Esophagus mucosa (tissue), 1 donor: ENCODE data around the gene LDB2. TPM values are rescaled to one million over a fixed set of nuclear protein-coding genes. Genes with fewer than 3 reads are reported as not detected.
"Not testable (repeated sequence)": the region's sequence is repeated elsewhere in the genome, so short reads cannot be mapped to it uniquely, and the experiment has no call there.

Source experiments
- ATAC-seq: fragments of 200-7000 bp; cut with Tn5 transposase; one replicate; pipeline ENCODE4 v1.9.1; 2020
- total RNA-seq: library from RNA; stranded (reverse); gene quantifications from one replicate; pipeline ENCODE4 v1.2.4, GENCODE V29; 2023
- donor health status: DM: yes; HTN: yes; CAD: no.

LDB2 gene
- total RNA-seq, 1 donor from 2014 or later: 4.9 TPM

DNA sequence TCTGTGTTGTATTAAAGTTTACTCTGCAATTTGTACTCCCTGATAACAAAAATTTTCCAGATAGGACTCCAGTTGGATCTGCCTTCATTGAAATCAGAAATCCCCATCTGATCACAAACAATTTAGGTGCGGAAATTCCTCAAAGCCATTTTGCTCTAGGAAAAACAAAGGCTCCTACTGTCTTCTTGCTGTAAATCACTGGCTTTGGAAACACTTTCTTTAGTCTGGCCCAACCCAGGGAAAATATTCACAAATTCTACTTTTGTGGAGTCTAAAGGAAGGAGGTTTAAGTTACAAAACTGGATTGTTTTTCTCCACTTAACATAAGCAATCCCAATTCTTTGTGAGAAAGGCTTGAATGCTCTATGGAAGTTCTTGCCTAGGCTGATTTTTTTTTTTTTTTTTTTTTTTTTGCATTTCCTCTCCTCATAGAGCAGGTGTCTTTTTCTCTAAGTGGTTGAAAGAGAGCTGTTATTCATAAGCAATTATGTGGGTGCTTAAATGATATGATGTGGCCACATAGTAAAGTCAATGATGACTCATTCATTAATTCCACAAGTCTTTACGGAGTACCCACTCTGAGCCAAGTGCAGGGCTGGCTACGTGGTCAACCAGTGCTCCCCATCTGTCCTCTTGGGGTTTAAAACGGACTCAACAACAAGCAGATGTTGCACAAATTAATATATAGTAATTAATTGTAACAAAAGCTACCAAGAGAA is 261.4 kb downstream of the LDB2 start:
- no peak for ATAC-seq

DNA sequence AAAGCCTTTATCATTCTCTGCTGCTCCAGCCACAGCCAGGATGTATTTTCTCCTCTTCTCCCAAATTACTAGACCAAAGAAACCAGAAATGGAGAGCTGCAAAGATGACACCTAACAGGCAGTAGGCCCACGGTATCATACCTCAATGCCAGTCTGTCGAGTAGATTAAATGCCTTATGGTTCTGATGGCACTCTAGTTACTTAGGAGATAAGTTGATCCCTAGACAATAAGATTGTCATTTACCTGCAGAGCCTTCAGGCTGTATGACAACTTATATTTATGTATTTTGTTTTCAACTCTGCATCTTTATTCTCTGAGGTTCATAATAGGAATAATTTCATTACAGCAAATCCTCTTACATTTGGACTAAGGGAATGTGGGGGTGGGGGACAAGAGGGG is 262.1 kb downstream of the LDB2 start:
- no peak for ATAC-seq

DNA sequence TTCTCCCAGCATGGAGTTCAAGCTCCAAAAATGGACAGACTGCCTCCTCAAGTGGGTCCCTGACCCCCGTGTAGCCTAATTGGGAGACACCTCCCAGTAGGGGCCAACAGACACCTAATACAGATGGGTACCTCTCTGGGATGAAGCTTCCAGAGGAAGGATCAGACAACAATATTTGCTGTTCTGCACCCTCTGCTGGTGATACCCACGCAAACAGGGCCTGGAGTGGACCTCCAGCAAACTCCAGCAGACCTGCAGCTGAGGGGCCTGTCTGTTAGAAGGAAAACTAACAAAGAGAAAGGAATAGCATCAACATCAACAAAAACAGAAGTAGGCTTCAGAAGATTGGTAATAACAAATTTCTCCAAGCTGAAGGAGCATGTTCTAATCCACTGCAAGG is 269.2 kb downstream of the LDB2 start:
- not testable (repeated sequence) for ATAC-seq

DNA sequence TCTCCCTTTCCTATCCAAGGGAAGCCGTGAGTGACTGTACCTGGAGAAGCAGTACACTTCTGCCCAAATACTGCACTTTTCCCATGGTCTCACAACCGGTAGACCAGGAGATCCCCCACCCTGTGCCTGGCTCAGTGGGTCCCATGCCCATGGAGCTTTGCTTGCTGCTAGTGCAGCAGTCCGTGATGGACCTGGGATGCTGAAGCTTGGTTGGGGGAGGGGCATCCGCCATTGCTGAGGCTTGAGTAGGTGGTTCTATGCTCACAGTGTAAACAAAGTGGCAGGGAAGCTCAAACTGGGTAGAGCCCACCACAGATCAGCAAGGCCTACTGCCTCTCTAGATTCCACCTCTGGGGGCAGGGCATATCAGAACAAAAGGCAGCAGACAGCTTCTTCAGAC is 269.6 kb downstream of the LDB2 start:
- ATAC-seq: not testable (repeated sequence)

DNA sequence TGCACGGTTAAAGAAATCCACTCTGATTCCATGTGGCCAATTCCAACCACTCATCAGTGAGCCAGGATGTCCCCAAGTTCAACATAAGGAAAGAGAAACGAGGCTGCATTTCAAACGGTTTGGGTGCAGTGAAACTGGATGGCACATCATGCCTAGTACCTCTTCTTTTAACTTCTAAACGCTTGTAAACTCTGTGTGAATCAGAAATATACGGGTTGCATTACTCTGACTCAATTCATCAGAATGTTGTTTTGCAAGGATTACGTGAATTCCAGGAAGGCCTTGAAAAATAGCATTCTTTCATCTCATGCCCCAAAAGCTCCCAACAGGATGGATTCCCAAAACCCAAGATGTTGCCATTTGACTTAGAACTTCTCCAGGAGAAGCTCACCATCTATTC is 270.4 kb downstream of the LDB2 start:
- peak; percentile 43 for ATAC-seq

DNA sequence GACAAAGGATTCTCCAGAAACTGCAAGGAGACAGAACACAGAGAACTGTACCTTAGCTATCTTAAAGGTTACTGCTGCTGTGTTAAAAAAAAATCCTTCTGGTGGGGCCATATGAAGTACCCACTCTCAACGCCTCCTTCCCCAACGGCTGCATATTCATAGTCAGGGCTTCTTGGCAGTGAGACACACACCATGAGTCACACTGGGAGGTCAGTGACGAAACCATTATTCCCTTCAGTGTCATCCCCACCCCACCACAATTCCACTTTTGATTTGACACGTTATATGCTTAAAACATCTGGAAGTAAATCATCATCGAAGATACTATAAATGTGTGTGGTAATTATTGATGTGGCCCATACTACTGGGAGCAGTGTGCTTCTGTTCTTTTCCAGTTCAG is 271.5 kb downstream of the LDB2 start:
- peak; percentile 56 for ATAC-seq

DNA sequence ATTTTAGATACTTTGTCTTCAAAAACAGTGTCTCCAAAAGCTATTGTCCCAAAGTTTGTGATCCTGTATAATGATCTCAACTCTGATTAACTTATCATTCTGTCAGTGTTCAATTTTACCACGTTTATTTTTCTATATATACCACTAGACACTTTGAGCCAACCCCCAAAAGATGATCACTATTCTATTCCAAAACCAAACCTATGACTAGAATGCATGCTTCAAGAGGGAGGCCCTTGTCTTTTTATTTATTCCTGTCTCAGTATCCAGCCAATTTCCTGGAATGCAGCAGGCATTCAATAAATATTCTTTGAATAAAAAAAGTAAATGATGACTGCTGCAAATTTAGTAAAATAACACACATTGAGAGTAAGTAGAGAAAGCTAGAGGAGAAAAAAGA is 275.6 kb downstream of the LDB2 start:
- no peak for ATAC-seq

DNA sequence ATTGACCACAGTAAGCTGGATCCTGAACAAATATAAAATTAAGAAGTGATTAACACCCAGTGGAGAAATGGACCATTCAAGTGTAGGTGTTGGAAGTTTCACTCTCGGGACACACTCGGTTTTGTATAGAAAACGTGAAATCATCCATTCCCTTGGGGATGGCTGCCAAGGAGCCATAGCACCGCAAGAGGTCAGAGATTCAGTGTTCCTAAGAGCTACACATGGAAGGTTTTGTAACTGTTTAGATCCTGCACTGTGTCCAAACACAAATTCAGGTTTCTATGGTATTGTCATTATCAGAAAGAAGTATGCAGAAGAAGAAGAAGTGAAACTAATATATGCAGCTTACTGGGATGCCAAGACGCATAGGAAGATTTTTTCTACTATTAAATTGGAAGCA is 281.0 kb downstream of the LDB2 start:
- ATAC-seq: no peak

DNA sequence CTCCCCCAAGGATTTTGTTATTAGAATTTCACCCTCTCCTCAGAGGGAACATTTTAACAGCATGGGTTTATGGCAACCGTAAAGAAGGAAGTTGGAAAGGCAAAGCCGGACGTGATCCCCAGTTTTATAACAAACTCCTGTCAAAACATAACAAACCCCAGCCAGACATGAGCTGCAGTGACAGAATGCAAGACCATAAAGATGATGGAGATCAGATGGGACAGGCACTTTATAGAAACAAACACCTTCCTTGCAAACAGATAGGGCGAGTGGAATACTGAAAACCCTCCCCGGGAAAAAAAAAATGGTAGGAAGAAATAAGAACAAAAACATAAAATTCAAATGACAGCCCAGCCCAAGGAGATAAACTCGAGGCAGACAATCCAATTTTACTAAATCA is 281.4 kb downstream of the LDB2 start:
- ATAC-seq: no peak

DNA sequence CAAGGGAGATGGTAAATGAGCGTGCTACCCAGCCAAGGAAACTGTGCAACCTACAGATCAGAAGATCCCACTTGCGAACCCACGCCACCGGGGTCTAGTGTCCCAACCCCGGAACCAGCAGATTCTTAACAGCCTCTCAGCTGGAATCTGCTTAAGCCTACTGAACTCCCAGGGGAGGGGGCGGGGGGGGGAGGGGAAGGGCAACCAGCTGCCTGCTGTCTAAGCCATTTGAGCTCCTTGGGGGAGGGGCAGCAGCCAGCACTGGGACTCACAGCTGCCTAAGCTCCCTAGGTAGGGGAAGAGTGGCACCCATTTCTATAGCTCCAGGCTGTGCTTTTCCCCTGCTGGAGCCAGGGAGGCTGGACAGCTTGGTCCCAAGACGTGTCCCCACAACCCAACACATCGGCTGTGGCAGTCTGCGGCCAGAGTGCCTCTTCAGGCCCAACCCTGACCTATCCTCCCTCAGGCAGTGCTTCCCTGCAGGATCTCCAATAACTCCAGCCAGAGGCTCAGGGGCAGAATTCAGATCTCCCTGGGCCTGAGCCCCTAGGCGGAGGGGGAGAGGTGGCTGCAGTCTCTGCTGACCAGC is 289.2 kb downstream of the LDB2 start:
- no peak for ATAC-seq

DNA sequence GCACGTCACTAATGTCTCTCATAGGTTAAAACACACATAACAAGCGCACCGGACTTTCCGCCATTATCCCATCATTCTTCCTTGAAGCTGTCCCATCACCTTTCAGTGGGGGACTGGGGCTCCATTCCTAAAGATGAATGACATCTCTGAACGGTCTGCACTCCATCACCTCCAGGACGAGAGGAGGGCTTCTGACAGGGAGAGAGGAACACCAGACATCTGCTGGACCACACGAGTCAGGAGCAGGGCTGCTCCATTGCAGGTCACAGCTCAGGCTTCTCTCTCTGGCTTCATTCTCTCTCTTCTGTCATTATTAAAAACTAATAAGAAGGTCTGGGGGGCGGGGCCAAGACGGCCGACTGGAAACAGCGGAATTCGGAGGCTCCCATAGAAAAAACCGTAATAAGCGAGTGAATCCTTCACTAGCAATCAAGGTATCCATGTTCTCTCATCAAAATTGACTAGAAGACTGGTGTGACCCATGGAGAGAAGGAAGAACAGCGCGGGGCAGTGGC is 289.8 kb downstream of the LDB2 start:
- ATAC-seq: no peak

DNA sequence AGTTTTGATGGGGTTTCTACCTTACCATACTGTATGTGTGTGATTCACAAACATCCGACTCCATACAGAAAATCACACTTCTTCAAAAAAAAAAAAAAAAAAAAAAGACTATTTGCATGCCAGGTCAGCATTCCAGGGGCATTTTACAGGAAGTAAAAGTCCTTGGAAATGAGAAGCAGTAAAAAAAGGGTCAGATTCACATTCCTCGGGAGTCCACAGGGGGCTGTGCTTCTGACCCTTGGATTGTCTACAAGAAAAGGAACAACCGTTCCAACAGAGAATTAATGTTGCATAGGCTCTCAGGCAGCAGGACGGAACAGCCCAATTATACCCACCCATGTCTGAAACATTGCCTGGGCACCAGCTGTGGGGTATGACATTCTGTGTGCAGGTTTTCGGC is 290.3 kb downstream of the LDB2 start:
- ATAC-seq: no peak

DNA sequence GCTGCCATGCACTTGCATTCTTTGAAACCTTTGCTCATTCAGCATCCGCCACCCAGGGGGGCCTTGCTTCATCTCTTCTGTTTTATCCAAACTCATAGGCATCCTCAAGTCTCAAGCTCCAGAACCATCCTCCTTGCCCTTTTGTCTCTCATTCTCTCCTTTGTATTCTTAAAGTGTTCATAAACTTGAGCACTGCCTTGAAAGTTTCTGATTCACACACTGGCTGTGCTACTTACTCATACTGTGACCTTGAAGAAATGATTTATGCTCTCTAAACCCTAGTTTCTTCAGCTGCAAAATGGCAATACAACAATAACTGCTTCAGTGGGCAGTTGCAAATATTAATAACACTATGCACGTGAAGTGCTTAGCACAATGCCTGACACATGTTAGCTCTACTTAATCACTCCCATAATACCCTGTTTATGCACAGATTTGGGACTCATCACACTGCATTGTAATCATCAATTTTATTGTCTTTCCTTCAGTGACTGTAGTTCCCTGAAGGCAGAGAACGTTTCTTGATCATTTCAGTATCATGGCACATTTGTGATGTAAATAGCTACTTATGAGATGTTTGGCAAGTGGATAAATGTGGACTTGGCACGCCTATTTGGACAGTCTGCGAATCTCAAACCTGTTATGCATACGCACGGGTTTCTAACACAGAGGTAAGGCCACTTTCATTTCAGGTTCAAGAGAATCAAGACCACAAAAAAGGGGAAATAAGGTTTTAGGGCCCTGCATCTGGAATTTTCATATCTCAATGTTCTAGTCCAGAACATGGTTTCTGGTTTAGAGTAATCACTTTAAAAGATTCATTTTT is 291.0 kb downstream of the LDB2 start:
- no peak for ATAC-seq

DNA sequence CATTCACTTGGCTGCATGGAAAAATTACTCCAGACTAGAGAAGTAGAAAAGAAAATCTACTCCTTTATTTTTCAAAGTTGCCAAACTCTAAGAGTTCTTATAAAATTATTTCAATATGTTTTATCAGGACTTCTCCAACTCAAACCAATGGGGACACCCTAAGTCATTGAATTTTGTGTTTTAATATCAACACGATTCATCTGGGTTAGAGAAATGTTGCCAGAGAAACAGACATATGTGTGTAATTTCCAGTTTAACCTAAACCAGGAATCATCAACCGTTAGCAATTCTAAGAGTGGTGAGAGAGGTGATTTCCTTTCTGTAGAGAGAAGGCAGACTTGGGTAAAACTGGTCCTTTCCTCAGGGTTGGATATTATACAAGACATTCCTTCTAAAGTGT is 291.8 kb downstream of the LDB2 start:
- no peak for ATAC-seq

DNA sequence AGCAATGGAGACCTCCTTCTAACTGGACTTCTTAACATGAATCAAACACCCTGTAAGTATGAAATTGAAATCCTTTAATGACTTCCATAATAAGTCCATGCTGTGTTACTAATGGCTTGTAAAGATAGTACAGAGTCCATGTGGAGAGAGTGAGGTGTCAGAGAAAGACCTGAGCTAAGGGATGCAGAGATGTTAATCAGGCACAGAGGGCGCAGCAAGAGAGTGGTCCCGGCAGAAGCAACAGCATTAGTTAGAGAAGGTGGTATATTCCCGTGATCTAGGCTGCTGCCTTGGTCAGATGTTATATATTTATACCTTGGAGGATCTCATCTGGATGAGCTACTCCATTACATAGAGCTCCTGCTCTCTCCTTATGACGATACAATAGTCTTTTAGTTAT is 295.3 kb downstream of the LDB2 start:
- no peak for ATAC-seq

DNA sequence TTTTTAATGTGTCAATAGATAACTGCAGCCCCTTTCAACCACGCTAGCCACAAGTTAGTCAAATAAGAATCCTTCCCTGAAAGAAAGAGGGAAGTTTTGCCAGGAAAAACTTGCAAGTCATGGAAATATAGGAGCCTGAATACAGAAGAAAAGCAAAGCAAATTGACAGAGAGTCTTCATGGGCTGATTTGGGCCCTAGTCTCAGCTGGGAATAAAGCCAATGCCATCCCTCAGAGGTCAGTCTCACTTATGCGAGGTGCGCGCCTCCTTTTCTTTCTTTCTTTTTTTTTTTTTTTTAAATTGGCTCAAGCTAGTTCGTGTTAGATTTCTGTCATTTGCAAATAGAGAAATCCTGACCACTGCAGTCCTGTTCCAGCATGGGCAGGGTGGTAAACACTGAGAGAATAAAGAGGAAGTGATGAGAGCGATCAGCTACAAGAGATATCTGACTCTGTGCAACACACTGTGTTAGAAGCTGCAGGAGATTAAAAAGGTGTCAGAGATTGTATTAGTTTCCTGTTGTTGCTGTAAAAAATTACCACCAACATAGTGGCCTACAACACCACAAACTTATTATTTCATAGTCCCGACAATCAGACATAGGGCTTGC is 299.7 kb downstream of the LDB2 start:
- no peak for ATAC-seq

DNA sequence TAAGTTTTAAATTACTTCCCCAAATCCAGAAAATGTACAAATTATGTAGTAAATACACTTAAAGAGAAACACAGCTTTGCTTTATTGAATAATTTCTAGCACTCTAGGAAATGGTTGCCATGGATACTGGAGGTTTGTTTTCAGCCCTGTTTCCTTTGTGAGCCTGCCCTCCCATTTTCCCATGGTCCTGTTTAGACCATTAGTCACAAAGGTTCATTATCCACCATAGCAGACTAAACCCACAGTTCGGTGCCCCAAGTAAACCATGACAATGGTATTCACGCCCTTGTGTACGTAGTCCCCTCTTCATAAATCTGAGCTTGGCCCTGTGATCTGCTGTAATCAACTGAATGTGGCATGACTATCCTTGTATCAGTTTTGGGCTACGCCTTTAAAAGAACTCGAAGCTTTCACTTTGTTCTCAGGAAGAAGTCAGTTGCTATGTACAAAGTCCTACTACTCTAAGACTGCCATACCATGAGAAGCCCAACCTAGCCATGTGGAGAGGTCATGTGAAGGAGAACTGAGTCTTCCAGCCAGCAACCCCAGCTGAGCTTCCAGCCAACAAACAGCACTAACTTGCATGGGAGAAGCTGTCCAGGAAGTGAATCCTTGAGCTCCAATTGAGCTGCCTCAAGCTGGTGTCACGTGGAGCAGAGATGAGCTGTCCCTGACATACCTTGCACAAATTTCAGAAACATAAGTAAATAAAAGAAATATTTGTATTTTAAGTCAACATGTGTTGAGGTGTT is 300.4 kb downstream of the LDB2 start:
- no peak for ATAC-seq

DNA sequence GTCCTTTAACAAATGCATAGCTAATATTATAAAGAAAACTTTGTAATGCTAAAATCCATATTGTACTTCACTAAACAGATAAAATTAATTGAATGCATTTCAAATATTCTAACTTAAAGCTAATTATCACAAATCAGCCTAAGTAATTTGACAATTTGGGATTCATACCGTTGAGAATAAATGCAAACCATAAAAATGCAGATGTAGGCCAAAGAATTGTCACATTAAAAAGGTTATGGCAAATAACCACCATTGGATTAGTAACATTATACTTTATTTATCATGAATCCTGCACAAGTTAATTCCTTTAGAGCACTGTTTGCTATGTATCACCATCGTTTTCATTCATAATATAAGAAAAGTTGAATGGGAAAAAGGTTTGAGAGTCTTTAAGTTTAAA is 301.0 kb downstream of the LDB2 start:
- no peak for ATAC-seq

DNA sequence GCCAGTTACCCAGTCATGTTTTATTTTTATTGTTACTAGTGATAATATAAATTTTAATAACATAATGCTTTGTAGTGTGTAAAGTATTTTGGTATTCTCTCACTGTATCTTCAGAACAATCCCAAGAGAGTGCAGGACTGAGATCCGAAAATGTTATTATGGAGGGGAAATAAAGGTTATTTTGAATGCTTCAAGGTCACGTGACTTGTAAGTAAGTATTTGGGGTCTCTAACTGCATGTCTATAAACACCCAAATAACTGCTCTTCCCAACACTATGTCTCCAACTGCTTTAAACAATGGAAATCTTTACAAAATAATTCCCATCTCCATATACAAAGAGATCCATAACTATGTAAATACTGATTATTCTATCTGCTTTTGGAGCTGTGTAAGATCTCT is 302.2 kb downstream of the LDB2 start:
- no peak for ATAC-seq

DNA sequence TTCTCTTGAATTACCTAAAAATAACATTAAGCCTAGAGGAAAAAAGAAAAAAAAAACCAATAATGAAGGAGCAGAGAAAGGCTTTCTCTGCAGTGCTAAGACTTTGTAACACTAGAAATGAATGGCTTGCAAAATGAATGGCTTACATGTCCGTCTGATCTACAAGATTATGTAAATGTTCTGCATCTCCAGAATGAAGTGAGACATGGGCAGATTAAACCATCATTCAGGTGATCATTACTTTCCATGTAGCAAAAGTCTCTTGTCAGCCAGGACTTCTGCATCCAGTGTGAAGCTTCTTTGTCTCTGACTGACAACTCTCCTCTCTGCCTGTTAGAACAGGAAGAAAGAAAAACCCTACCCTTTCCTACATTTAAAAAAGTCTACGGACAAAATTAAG is 304.3 kb downstream of the LDB2 start:
- no peak for ATAC-seq

DNA sequence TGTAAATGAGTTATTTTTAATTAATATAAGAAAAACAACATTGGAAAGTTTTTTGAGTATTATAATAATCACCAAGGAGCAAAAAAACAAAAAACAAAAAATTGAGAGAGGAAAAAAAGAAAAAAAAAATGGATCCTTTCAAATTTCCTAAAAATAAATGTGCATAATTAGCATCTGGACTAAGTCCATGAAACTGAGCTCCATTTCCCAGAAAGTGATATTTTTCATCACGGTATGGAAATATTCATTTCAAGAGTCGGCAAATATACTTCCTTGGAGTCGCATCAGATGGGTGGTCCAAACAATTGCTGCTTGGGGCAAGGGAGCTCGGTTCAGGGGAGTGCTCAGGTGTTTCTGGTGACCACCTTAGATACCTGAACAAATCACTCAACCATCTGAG is 305.1 kb downstream of the LDB2 start:
- ATAC-seq: no peak

DNA sequence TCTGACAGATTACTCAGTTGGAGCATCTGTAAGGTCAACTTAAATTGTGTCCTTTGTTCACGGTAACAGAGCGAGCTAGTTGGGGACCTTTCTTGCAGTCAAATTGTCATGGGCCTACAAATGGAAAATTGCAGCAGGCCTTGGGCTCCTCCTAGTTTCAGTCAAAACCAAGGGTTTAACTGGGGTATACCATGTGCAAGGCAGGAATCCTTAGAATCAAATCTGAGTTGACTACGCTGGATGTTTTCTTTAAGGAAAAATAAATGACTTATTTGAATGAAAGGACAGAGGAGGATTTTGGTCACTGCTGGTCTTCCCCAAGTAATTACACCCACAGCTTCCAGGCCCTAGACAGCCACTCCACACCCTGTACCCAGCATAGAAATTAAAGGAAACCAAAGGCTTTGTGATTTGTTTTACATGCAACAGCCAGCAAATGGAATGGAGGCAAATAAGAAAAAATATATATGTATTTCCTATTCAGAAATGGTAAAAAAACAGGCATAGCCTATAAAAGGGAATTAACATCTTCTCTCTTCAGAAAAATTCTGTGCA is 307.1 kb downstream of the LDB2 start:
- no peak for ATAC-seq
